SK-N-SH (cell line): ENCODE results near the gene ANKRD13B. TPM values are rescaled to one million over a fixed set of nuclear protein-coding genes. Genes with fewer than 3 reads are reported as not detected.
A peak's percentile ranks its signal among the peaks of the same experiment; 100 is the strongest.

Experiments
- CTCF ChIA-PET: fragments of 300-600, 350-600 bp; formaldehyde crosslinking; extraction: SDS; loops from one replicate; lab custom pipeline; 2021; lab: Yijun Ruan, JAX
- POLR2A ChIA-PET: fragments of 350-600 bp; sonication (Branson Sonifier 250); formaldehyde crosslinking; extraction: SDS; loops from one replicate; lab custom pipeline; 2020; ENCODE audit warnings: antibody characterized with exemption, inconsistent platforms; lab: Yijun Ruan, JAX
- DNase-seq: peaks from one replicate; pipeline ENCODE4 v3.0.0; 2012
- H2AFZ ChIP-seq: fragments of 200-600 bp; sonication (generic); 2 replicates; pipeline ENCODE4 v1.8.1; 2016; ENCODE audit warnings: antibody characterized with exemption, mild to moderate bottlenecking, low read depth
- H3F3A ChIP-seq: fragments of 200-600 bp; sonication (generic); replicated peaks from 2 replicates; pipeline ENCODE3; 2016; ENCODE audit warnings: antibody characterized with exemption, mild to moderate bottlenecking; ENCODE audit not compliant: insufficient read depth
- H3K27ac ChIP-seq, 2 experiments: fragments of 200-500 bp in 1 of 2; fragments of 200-600 bp in 1 of 2; sonication (Bioruptor generic) in 1 of 2; sonication (generic), shearing (Covaris generic) in 1 of 2; 2 replicates each; pipeline versions ENCODE4 v1.5.1 to v1.6.1; 2014 to 2016; ENCODE audit warnings: low read depth in 2 of 2, inconsistent platforms in 1 of 2, low read length in 1 of 2, mild to moderate bottlenecking in 1 of 2, mixed read lengths in 1 of 2
- H3K27me3 ChIP-seq: fragments of 200-600 bp; sonication (generic), shearing (Covaris generic); 2 replicates; pipeline ENCODE4 v1.6.1; 2016; ENCODE audit warnings: mixed run types; ENCODE audit not compliant: insufficient read depth
- H3K36me3 ChIP-seq, 2 experiments: fragments of 200-500 bp in 1 of 2; fragments of 200-600 bp in 1 of 2; sonication (Bioruptor generic) in 1 of 2; sonication (generic) in 1 of 2; replicated peaks in 1 of 2; 2 replicates each; pipeline versions ENCODE3 to v1.5.1; 2014 to 2016; ENCODE audit warnings: low read length in 1 of 2, mild to moderate bottlenecking in 1 of 2; ENCODE audit not compliant: insufficient read depth in 2 of 2, control insufficient read depth in 1 of 2
- H3K4me1 ChIP-seq, 2 experiments: fragments of 200-500 bp in 1 of 2; fragments of 200-600 bp in 1 of 2; sonication (Bioruptor generic) in 1 of 2; sonication (generic), shearing (Covaris generic) in 1 of 2; 2 replicates each; pipeline versions ENCODE4 v1.5.1 to v1.6.1; 2014 to 2016; ENCODE audit warnings: low read depth in 1 of 2, low read length in 1 of 2, mixed run types in 1 of 2; ENCODE audit not compliant: insufficient read depth in 2 of 2, control insufficient read depth in 1 of 2
- H3K4me2 ChIP-seq: fragments of 200-600 bp; sonication (generic), shearing (Covaris generic); 2 replicates; pipeline ENCODE4 v1.6.1; 2017; ENCODE audit warnings: mixed run types
- H3K4me3 ChIP-seq, 2 experiments: fragments of 200-500 bp in 1 of 2; fragments of 200-600 bp in 1 of 2; sonication (Bioruptor generic) in 1 of 2; sonication (generic), shearing (Covaris generic) in 1 of 2; 2 replicates each; pipeline versions ENCODE4 v1.5.1 to v1.8.1; 2014 to 2016; ENCODE audit warnings: low read depth in 2 of 2, inconsistent platforms in 1 of 2, low read length in 1 of 2, mild to moderate bottlenecking in 1 of 2, mixed read lengths in 1 of 2, moderate library complexity in 1 of 2
- H3K79me2 ChIP-seq: fragments of 200-600 bp; sonication (generic); 2 replicates; pipeline ENCODE4 v1.8.1; 2017; ENCODE audit warnings: mild to moderate bottlenecking; ENCODE audit not compliant: insufficient read depth
- H3K9ac ChIP-seq: fragments of 200-600 bp; sonication (generic); 2 replicates; pipeline ENCODE4 v1.6.1; 2017; ENCODE audit warnings: mixed run types
- H3K9me2 ChIP-seq: fragments of 200-600 bp; sonication (generic); 2 replicates; pipeline ENCODE4 v1.6.1; 2017; ENCODE audit warnings: mixed run types
- H3K9me3 ChIP-seq: fragments of 200-600 bp; sonication (generic); 2 replicates; pipeline ENCODE4 v1.6.1; 2017; ENCODE audit warnings: mixed run types, mild to moderate bottlenecking, moderate library complexity
- H4K20me1 ChIP-seq: fragments of 200-600 bp; sonication (generic); 2 replicates; pipeline ENCODE4 v1.6.1; 2017; ENCODE audit warnings: mild to moderate bottlenecking, mixed run types; ENCODE audit not compliant: insufficient read depth
- ELF1 ChIP-seq: IDR thresholded peaks from 2 replicates; pipeline ENCODE4 v1.4.0; 2012
- EP300 ChIP-seq, 2 experiments: IDR thresholded peaks; 2 replicates each; pipeline versions ENCODE4 v1.4.0 to v1.6.1; 2012; ENCODE audit warnings: borderline replicate concordance in 1 of 2, low read depth in 1 of 2, low read length in 1 of 2
- EZH2phosphoT487 ChIP-seq: fragments of 200-600 bp; sonication (generic); IDR thresholded peaks from 2 replicates; pipeline ENCODE4 v1.6.1; 2017; ENCODE audit warnings: low read depth, mixed run types, mild to moderate bottlenecking, antibody characterized with exemption, moderate library complexity, borderline replicate concordance
- FOSL2 ChIP-seq: IDR thresholded peaks from 2 replicates; pipeline ENCODE4 v1.4.0; 2012; ENCODE audit warnings: low read depth, mild to moderate bottlenecking, moderate library complexity, borderline replicate concordance
- GABPA ChIP-seq: IDR thresholded peaks from 2 replicates; pipeline ENCODE4 v1.4.0; 2012; ENCODE audit warnings: low read depth, mild to moderate bottlenecking
- GATA2 ChIP-seq: sonication (generic); formaldehyde crosslinking; IDR thresholded peaks from 2 replicates; pipeline ENCODE4 v1.5.0; 2020; ENCODE audit warnings: mild to moderate bottlenecking, missing genetic modification reagents
- JUND ChIP-seq: IDR thresholded peaks from 2 replicates; pipeline ENCODE4 v1.4.0; 2012
- MEF2A ChIP-seq: IDR thresholded peaks from 2 replicates; pipeline ENCODE4 v1.4.0; 2012; ENCODE audit warnings: low read depth, borderline replicate concordance
- MXI1 ChIP-seq: IDR thresholded peaks from 2 replicates; pipeline ENCODE4 v1.6.1; 2012; ENCODE audit warnings: mild to moderate bottlenecking, low read depth, low read length, improper control_type of control experiment
- NFIC ChIP-seq: IDR thresholded peaks from 2 replicates; pipeline ENCODE4 v1.4.0; 2012; ENCODE audit warnings: borderline replicate concordance
- NRF1 ChIP-seq: IDR thresholded peaks from 2 replicates; pipeline ENCODE4 v1.6.1; 2012; ENCODE audit warnings: low read depth, mild to moderate bottlenecking, low read length
- POLR2AphosphoS5 ChIP-seq: IDR thresholded peaks from 2 replicates; pipeline ENCODE4 v1.6.1; 2012; ENCODE audit warnings: low read depth, low read length
- RCOR1 ChIP-seq: fragments of 150-350 bp; IDR thresholded peaks from 2 replicates; pipeline ENCODE4 v1.6.1; 2017; ENCODE audit warnings: antibody characterized with exemption, low read length
- RFX5 ChIP-seq: IDR thresholded peaks from 2 replicates; pipeline ENCODE4 v1.6.1; 2012; ENCODE audit warnings: mild to moderate bottlenecking, improper control_type of control experiment, low read length
- RXRA ChIP-seq: IDR thresholded peaks from 2 replicates; pipeline ENCODE4 v1.4.0; 2012; ENCODE audit warnings: low read depth, mild to moderate bottlenecking, borderline replicate concordance
- SMC3 ChIP-seq: IDR thresholded peaks from 2 replicates; pipeline ENCODE4 v1.6.1; 2012; ENCODE audit warnings: low read depth, low read length, improper control_type of control experiment
- TAF1 ChIP-seq: IDR thresholded peaks from 2 replicates; pipeline ENCODE4 v1.6.1; 2012; ENCODE audit warnings: low read depth, mild to moderate bottlenecking, low read length, moderate library complexity, borderline replicate concordance
- TCF12 ChIP-seq: IDR thresholded peaks from 2 replicates; pipeline ENCODE4 v1.4.0; 2012
- YY1 ChIP-seq: IDR thresholded peaks from 2 replicates; pipeline ENCODE4 v1.4.0; 2012; ENCODE audit warnings: low read depth, mild to moderate bottlenecking
- WGBS: methylation state at CpG from one replicate; pipeline ENCODE4 v1.1.6; 2017; ENCODE audit warnings: low lambda C conversion rate; 5-methylcytosine and 5-hydroxymethylcytosine counted together
- polyA plus RNA-seq, 3 experiments: library from polyadenylated mRNA; depleted of rRNA; stranded (reverse); fragments of >200 nt; gene quantifications; 2 replicates each; pipeline ENCODE4 v1.2.3, GENCODE V29; 2012
- TF ChIP-seq, protein P1 (sequence below): IDR thresholded peaks from 2 replicates; pipeline ENCODE4 v1.4.0; 2012; ENCODE audit warnings: low read depth
- TF ChIP-seq, protein P2 (sequence below): IDR thresholded peaks from 2 replicates; pipeline ENCODE4 v1.6.1; 2012; ENCODE audit warnings: mild to moderate bottlenecking, low read depth, low read length, moderate library complexity
- TF ChIP-seq, protein P3 (sequence below): IDR thresholded peaks from 2 replicates; pipeline ENCODE4 v1.4.0; 2012; ENCODE audit warnings: low read depth, borderline replicate concordance
- TF ChIP-seq, protein P4 (sequence below): fragments of 150-350 bp; IDR thresholded peaks from 2 replicates; pipeline ENCODE4 v1.6.1; 2017; ENCODE audit warnings: antibody characterized with exemption, low read length, low read depth, borderline replicate concordance
- TF ChIP-seq, protein P5 (sequence below): IDR thresholded peaks from 2 replicates; pipeline ENCODE4; 2012
- TF ChIP-seq, protein P6 (sequence below): IDR thresholded peaks from 2 replicates; pipeline ENCODE4 v1.4.0; 2012; ENCODE audit warnings: low read depth, borderline replicate concordance

ANKRD13B gene
- 14.0 and 16.1 TPM in 2 replicates for polyA plus RNA-seq (2012; rRNA removed)
- 4.1 and 9.1 TPM in 2 replicates for polyA plus RNA-seq (2012; cell fraction: cytosol; rRNA removed)
- 90.2 and 139 TPM in 2 replicates for polyA plus RNA-seq (2012; cell fraction: nucleus; rRNA removed)

DNA sequence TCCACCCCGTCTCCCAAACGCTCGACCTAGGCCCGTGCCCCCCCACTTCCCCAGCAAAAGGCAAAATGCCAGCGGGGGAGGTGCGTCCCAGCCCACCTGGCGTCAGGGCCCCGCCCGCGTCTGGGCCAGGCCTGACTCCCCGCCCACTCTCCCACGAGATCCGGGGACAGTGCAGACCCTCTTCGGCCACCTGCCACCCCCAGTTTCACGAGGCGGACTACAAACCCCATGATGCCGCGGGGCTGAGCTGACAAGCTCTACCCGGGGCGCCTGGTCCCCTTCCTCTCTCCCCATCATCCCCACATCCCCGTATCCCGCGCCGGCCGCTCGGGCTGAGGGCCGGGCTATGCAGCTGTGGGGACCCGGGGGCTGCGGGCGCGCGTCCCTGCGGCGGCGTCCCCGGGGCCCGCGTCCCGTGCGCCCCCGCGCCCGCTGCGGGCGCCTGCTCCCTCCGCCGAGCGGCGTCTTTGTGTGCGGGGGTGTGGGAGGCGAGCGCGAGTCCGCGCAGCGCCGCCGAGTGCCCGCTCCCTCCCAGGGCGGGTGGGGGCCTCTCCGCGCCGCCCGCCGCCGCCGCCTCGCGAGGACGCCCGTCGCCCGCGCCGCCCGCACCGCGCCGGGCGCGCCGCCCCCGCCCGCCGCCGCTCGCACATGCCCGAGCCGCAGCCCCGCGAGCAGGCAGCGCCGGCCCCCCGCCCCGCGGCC, at the start of gene ANKRD13B:
Gene ANKRD13B, plus strand, starts transcription at position 283 of the 702 bp plus-strand sequence. CDS start 490 bp downstream, outside the sequence.
- peaks cover 29% of the 10 kb centered on the region for H3F3A ChIP-seq
- peaks cover 25% of the 10 kb centered on the region for H3K79me2 ChIP-seq
- WGBS, result 2% methylated on average over 20 of the region's 96 CpGs
- H3K9me3 ChIP-seq, result no peaks in the 10 kb centered on the region
- peak within 1 kb of the TSS; percentile 84; the same call in 1 of the 2 replicates for H2AFZ ChIP-seq
- H3K4me1 ChIP-seq, result peaks cover 34 to 69% of the 10 kb centered on the region in 2 experiments
- H3K4me2 ChIP-seq, result peak within 1 kb of the TSS; percentile 95
- peak within 1 kb of the TSS; percentile 65 to 89 for H3K4me3 ChIP-seq
- CTCF ChIA-PET, result interaction anchor here (0.8 to 5.0 kb wide), 16 partner anchors 13 to 512 kb away, joined by 3 to 123 read pairs (median 8); partner anchors contain the start of genes ABHD15, CORO6, SSH2 and TP53I13
- peaks cover 12% of the 10 kb centered on the region for H4K20me1 ChIP-seq
- no peaks in the 10 kb centered on the region for H3K9me2 ChIP-seq
- H3K27me3 ChIP-seq, result no peaks in the 10 kb centered on the region
- DNase-seq, result peak; percentile 83
- no peaks in the 10 kb centered on the region for H3K36me3 ChIP-seq
- POLR2A ChIA-PET, result interaction anchor here (0.8 to 1.7 kb wide), 4 partner anchors 18 to 339 kb away, joined by 3 to 5 read pairs (median 4); partner anchors contain the start of gene ABHD15
- H3K9ac ChIP-seq, result peak within 1 kb of the TSS; percentile 63; the same call in 1 of the 2 replicates
- H3K27ac ChIP-seq, result peak within 1 kb of the TSS; percentile 64 to 91; a peak in 3 of 4 replicates
- TF ChIP-seq POLR2AphosphoS5, result no peak
- no peak for TF ChIP-seq SMC3
- TF ChIP-seq, protein P1, sequence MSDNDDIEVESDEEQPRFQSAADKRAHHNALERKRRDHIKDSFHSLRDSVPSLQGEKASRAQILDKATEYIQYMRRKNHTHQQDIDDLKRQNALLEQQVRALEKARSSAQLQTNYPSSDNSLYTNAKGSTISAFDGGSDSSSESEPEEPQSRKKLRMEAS, result peak; percentile 34; the same call in 1 of the 2 replicates
- TF ChIP-seq, protein P2, sequence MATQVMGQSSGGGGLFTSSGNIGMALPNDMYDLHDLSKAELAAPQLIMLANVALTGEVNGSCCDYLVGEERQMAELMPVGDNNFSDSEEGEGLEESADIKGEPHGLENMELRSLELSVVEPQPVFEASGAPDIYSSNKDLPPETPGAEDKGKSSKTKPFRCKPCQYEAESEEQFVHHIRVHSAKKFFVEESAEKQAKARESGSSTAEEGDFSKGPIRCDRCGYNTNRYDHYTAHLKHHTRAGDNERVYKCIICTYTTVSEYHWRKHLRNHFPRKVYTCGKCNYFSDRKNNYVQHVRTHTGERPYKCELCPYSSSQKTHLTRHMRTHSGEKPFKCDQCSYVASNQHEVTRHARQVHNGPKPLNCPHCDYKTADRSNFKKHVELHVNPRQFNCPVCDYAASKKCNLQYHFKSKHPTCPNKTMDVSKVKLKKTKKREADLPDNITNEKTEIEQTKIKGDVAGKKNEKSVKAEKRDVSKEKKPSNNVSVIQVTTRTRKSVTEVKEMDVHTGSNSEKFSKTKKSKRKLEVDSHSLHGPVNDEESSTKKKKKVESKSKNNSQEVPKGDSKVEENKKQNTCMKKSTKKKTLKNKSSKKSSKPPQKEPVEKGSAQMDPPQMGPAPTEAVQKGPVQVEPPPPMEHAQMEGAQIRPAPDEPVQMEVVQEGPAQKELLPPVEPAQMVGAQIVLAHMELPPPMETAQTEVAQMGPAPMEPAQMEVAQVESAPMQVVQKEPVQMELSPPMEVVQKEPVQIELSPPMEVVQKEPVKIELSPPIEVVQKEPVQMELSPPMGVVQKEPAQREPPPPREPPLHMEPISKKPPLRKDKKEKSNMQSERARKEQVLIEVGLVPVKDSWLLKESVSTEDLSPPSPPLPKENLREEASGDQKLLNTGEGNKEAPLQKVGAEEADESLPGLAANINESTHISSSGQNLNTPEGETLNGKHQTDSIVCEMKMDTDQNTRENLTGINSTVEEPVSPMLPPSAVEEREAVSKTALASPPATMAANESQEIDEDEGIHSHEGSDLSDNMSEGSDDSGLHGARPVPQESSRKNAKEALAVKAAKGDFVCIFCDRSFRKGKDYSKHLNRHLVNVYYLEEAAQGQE, result no peak
- no peak for TF ChIP-seq RXRA
- TF ChIP-seq EZH2phosphoT487, result no peak
- no peak for TF ChIP-seq RFX5
- no peak for TF ChIP-seq EP300 (IDR thresholded peaks at IDR 0.05; ENCODE audit: borderline replicate concordance in 1 of 2, low read depth in 1 of 2, low read length in 1 of 2)
- TF ChIP-seq, protein P3, sequence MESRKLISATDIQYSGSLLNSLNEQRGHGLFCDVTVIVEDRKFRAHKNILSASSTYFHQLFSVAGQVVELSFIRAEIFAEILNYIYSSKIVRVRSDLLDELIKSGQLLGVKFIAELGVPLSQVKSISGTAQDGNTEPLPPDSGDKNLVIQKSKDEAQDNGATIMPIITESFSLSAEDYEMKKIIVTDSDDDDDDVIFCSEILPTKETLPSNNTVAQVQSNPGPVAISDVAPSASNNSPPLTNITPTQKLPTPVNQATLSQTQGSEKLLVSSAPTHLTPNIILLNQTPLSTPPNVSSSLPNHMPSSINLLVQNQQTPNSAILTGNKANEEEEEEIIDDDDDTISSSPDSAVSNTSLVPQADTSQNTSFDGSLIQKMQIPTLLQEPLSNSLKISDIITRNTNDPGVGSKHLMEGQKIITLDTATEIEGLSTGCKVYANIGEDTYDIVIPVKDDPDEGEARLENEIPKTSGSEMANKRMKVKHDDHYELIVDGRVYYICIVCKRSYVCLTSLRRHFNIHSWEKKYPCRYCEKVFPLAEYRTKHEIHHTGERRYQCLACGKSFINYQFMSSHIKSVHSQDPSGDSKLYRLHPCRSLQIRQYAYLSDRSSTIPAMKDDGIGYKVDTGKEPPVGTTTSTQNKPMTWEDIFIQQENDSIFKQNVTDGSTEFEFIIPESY, result no peak
- TF ChIP-seq FOSL2, result no peak
- no peak for TF ChIP-seq GATA2 (CRISPR knock-in tag)
- 0 out of 2 replicates have a peak, but pooled peaks have one; percentile 46 for TF ChIP-seq MXI1
- TF ChIP-seq, protein P4, sequence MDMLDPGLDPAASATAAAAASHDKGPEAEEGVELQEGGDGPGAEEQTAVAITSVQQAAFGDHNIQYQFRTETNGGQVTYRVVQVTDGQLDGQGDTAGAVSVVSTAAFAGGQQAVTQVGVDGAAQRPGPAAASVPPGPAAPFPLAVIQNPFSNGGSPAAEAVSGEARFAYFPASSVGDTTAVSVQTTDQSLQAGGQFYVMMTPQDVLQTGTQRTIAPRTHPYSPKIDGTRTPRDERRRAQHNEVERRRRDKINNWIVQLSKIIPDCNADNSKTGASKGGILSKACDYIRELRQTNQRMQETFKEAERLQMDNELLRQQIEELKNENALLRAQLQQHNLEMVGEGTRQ, result no peak
- TF ChIP-seq RCOR1, result no peak
- peak; percentile 71 for TF ChIP-seq GABPA
- no peak for TF ChIP-seq NRF1
- no peak for TF ChIP-seq YY1
- no peak for TF ChIP-seq MEF2A
- no peak for TF ChIP-seq JUND
- TF ChIP-seq, protein P5, sequence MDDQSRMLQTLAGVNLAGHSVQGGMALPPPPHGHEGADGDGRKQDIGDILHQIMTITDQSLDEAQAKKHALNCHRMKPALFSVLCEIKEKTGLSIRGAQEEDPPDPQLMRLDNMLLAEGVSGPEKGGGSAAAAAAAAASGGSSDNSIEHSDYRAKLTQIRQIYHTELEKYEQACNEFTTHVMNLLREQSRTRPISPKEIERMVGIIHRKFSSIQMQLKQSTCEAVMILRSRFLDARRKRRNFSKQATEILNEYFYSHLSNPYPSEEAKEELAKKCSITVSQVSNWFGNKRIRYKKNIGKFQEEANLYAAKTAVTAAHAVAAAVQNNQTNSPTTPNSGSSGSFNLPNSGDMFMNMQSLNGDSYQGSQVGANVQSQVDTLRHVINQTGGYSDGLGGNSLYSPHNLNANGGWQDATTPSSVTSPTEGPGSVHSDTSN, result no peak
- TF ChIP-seq, protein P6, sequence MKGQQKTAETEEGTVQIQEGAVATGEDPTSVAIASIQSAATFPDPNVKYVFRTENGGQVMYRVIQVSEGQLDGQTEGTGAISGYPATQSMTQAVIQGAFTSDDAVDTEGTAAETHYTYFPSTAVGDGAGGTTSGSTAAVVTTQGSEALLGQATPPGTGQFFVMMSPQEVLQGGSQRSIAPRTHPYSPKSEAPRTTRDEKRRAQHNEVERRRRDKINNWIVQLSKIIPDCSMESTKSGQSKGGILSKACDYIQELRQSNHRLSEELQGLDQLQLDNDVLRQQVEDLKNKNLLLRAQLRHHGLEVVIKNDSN, result no peak
- no peak for TF ChIP-seq TCF12
- TF ChIP-seq ELF1, result no peak
- no peak for TF ChIP-seq NFIC
- TF ChIP-seq TAF1, result no peak; the same call in 1 of the 2 replicates
